ENCODE measurements around the gene MOGAT3.
"Not testable (repeated sequence)": the region's sequence is repeated elsewhere in the genome, so short reads cannot be mapped to it uniquely, and the experiment has no call there.

Gene MOGAT3

GRCh38 chr7:101201695-101202602, 1.1 kb upstream of the MOGAT3 start:
- DNase-seq: no peak

GRCh38 chr7:101200504-101200861, 353 bp downstream of the MOGAT3 start:
- DNase-seq: no peak

GRCh38 chr7:101199522-101199921, 1.3 kb downstream of the MOGAT3 start:
- not testable (repeated sequence) for DNase-seq

DNA sequence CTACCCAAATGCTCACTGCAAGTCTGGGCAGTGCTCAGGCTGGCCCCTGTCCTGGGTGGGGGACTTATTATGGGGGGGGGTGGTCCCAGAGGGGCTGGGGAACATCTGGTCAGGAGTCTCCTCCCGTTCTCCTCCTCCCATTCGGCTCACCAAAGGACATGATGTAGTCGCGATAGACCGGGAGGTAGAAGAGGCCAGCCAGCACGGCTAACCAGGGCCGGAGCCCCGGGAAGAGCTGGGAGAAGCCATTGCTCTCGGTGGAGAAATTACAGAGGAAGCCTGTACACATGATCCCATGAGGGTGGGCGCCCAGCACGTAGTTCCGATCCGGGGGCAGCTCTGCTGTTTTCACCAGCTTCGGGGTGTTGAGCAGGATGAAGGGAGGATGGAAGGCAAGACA, 2.4 kb downstream of the MOGAT3 start:
- DNase-seq: no peak

GRCh38 chr7:101197991-101198390, 2.8 kb downstream of the MOGAT3 start:
- DNase-seq: no peak

DNA sequence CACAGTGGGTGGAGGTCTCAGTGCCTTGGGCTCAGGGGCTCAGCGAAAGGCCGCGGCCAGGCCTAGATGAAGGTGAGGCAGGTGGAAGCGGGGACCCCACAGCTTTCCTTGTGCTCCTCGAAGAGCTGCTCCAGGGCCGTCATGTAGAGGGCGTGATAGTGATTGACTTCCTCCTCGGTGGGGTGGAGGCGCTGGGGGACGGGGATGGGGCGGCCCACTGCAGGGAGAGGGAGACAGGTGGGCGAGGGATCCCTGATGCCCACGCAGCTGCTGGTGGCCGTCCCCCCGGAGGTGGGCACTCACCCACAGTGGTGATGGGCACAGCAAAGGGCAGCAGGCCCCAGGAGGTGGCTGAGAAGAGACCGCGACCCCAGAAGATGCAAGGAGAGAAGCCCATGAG, 5.0 kb downstream of the MOGAT3 start:
- DNase-seq: no peak

- DNase-seq: no peak
Measured at GRCh38 chr7:101189109-101189508, 11.7 kb downstream of the MOGAT3 start.

- no peak for DNase-seq
Measured at GRCh38 chr7:101186844-101187428, 13.9 kb downstream of the MOGAT3 start.

GRCh38 chr7:101186194-101186593, 14.6 kb downstream of the MOGAT3 start:
- DNase-seq: no peak

DNA sequence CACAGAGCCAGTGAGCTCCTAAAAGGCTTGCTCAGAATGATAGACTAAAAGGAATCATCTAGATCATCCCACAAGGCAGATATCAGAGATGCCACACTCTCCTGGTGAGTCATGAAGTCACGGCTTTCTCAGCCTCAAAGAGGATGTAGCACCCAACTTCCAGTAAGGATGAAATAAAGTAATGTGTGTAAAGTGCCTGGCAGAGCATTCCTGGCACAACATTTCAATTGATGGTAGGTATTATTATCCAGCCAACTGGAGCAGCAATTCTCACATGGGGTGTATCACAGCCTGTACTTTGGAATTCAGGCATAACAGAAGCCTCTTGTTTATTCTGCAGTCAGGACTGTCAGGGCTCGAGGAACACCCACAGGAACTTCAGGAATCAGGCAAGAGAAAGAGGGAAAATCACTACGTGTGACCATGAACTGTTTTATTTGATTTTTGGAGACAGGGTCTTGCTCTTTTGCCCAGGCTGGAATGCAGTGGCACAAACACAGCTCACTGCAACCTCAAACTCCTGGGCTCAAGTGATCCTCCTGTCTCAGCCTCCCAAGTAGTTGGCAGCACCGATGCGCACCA, 15.5 kb downstream of the MOGAT3 start:
- DNase-seq: no peak

- DNase-seq: no peak
Measured at GRCh38 chr7:101180130-101180755, 20.6 kb downstream of the MOGAT3 start, which contains the start of gene NAT16. Gene NAT16 (minus strand): TSS chr7:101180293. CDS start chr7:101174807, 5,486 bp downstream.

- DNase-seq: no peak
Measured at GRCh38 chr7:101179713-101180112, 21.1 kb downstream of the MOGAT3 start.

GRCh38 chr7:101179117-101179516, 21.7 kb downstream of the MOGAT3 start:
- no peak for DNase-seq

DNA sequence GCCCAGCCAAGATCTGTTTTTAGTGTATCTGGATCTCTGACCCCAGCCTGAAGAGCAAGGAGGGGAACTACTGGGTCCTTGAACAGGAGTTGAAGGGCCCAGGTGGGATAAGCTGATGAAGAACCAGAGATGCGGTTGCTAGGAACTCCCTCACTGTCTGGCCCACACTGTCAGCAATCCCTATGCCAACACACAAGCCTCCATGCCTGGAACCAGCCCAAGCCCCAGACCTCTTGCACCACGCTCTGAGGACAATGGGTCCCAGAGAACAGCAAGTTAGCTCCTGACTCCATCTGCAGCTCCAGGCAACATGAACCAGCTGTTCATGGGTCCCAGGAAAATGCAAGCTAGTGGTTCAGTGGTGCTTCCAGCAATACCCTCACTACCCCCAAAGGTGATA, 23.2 kb downstream of the MOGAT3 start:
- no peak for DNase-seq

DNA sequence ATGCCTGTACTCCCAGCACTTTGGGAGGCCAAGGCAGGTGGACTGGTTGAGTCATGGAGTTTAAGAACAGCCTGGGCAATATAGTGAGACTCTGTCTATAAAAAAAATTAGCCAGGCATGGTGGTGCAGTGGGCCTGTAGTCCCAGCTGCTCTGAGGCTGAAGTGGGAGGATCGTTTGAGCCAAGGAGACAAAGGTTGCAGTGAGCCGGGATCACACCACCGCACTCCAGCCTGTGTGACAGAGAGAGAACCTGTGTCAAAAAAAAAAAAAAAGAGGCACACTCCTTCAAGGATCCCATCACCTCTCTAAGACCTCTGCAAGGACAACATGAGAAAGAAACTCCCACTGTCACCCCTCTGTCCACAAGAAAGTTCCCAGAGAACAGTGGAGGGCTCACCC, 25.2 kb downstream of the MOGAT3 start:
- DNase-seq: no peak

DNA sequence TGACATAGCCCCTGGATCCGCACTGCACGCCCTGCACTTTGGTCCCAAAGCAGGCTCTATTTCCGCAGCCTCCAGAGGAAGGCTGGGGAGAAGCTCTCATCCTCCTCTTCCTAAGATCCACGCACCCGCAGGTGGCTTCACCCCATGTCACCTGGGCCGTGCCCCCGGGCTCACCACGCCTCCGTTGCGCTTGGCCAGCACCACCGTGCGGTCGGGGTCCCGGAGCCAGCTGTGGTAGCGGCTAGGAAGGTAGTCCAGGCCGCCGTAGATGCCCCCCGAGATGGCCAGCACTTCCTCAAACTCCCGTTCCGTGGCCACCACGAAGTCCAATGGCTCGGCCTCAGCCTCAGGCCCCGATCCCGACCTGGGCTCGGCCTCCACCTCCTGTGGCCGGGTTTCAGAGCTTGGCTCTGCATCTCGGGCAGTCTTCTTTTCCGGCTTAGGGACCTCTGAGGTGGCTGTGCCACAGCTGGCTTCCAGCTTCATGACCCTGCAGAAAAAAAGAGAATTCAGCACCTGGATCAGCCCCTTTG, 26.4 kb downstream of the MOGAT3 start:
- no peak for DNase-seq

GRCh38 chr7:101173752-101174244, 27.0 kb downstream of the MOGAT3 start:
- no peak for DNase-seq

DNA sequence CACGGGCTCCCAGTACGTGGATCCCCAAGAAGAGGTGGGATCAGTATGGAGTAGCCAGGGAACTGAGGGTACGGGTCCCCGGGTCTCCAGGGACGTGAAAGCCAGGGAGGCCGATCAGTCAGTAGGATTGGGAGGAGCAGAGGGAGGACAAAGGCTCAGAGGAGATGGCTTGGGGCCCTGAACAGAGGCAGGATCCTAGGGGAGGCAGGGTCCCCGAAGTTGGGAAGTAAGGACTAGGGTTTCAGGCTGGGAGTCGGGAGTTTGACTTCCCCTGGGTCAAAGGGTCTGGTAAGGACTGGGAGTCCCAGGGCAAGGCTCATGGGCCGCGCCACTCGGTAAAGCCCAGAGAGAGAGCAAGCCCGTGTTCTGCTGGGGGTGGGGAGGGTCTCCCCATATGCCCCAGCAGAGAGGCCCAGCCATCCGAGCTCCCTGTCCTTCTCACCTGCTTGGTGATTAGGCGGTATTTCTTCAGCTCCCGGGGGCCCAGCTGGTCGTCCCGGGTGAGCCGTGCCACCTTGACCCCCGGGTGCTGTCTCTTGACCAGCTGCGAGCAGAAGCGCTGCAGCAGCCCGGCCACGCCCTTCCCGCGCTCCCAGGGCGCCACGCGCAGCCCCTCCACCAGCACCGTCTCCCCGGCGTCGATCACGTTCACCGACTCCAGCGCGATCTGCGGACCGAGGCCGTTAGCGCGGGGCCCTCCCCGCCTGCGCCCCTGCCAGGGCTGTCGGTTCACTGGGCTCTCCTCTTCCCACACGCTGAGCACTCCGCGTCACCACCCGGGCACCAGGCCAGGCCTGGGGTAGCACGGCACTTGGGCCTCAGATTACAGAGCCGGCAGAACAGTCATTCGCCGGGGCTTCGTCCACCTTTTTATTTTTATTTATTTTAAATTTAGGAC, 27.7 kb downstream of the MOGAT3 start:
- DNase-seq: no peak

DNA sequence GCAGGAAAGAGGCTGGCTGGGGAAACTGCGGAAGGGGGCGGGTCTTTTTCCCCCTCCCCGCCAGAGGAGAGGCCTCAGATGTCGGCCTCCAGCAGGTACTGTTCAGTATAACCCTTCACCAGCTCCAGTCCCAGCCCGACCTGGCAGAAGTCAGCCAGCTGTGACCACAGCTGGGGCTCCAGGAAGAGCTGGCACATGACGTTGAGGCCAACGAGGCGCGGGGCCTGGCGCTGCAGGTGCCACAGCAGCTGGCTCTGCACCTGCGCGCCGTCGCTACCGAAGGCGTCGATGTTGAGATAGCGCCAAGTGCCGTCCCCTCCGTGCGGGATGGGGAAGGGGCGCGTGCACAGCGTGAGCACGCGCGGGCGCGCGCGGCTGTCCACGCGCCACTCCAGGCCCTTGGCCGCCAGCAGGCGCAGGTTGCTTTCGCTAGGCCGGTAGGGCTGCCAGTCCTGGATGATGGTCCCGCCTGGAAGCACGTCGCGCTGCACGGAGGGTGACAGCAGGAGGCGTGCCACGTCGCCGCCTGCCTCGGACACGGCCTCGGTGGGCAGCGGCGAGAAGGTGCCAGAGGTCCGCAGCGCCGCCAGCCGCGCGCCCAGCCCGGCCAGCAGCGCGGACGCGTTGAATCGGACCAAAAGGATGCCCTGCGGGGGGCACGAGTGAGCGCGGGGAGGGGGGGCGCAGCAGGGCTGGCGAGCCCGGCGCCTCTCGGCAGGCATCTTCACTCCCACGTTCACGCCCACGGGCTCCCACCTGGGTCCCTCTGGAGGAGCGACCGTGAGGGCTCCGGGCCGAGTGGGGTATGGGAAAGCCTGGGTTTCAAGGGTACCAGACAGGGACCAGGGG, 28.6 kb downstream of the MOGAT3 start:
- DNase-seq: no peak

GRCh38 chr7:101171442-101171837, 29.4 kb downstream of the MOGAT3 start:
- DNase-seq: no peak
